ENCODE results near the gene SLMAP. TPM values are rescaled to one million over a fixed set of nuclear protein-coding genes. Genes with fewer than 3 reads are reported as not detected.
"Not testable (repeated sequence)": the region's sequence is repeated elsewhere in the genome, so short reads cannot be mapped to it uniquely, and the experiment has no call there.

Gene SLMAP
- total RNA-seq, 1 donor from 2014 or later = 29.2 TPM

DNA sequence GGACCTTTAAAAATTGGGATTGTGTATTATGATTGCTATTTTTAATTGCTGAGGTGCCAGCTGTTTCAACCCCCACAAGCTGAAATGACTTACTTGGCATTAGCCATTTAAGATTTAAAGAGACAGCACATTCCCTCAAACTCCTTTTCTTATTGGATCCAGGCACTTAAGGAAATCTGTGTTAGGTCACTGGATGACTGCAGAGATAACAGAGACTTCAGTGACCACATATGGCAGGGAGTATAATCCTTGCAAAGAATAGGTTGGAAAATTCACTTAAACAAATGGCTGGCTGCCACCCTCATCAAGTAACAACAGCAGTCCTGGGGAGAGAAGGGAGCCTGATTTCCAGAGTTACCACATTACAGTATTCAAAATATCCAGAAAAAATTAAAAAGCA, 66.6 kb downstream of the SLMAP start:
- no peak for ATAC-seq
- no peak for DNase-seq (ENCODE audit: low spot score)

DNA sequence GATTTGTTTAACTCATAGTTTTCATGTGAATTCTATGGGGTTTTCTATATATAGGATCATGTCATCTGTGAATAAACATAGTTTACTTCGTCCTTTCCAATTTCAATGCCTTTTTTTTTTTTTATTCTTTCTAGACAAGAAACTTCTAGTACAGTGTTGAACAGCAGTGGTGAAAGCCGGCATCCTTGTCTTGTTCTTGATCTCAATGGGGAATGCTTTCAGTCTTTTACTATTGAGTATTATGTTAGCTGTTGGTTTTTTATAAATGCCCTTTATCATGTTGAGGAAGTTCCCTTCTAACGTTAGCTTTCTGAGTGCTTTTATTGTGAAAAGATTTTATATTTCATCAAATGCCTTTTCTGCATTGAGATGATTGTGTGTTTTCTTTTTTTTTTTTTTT, 69.0 kb downstream of the SLMAP start:
- no peak for DNase-seq (ENCODE audit: low spot score)
- ATAC-seq = no peak

DNA sequence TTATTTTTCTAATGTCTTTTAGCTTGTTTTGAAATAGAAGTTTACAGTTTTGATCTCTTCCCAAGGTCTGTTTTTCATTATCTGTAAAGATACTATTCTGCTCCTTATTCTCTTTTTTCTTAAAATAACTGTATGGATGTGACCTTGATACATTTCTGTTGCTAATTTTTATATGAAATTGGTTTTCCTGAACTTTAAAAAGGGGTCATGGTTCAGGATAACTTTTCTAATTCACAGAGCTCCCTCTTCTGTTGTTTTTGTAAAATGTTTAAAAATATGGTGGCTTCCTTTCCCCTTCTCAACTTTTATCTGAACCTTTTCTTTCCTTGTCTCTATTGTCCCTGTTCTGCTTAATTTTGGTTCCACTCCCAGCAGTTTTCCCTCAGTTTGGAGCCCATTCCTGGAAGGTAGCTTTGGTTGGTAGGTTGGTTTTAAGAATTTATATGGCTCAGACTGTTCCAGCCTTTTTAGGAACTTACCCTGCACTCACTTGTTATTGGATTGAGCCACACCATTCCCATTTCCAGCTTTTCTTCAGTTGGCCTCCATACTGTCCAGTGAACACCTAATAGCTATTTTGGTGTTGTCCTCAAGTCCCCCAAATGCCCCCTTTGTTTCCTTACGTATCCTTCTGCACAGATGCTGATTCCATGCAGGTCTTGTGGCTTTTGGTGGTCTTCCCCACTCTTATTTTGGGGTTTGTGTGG, 70.3 kb downstream of the SLMAP start:
- DNase-seq (ENCODE audit: low spot score) (no peak), ATAC-seq (peak; percentile 52)

GRCh38 chr3:57826952-57827723, 71.0 kb downstream of the SLMAP start:
- no peak for DNase-seq (ENCODE audit: low spot score)

DNA sequence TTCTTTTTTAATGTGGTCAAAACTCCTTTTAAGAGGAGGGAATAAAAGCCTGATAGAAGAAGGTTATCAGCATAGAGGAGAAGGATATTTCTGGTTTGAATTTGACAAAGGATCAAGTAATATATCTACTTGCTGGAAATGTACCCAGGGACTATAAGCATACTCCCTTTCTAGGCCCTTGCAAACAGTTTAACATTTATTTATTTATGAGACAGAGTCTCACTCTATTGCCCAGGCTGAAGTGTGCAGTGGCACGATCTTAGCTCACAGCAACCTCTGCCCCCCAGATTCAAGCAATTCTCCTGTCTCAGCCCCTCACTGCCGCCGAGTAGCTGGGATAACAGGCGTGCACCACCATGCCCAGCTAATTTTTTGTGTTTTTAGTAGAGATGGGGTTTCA, 71.6 kb downstream of the SLMAP start:
- ATAC-seq = no peak
- no peak for DNase-seq (ENCODE audit: low spot score)

More at GRCh38 chr3:57826952-57827723, 71.0 kb downstream of the SLMAP start:
- ATAC-seq = peak; percentile 60

DNA sequence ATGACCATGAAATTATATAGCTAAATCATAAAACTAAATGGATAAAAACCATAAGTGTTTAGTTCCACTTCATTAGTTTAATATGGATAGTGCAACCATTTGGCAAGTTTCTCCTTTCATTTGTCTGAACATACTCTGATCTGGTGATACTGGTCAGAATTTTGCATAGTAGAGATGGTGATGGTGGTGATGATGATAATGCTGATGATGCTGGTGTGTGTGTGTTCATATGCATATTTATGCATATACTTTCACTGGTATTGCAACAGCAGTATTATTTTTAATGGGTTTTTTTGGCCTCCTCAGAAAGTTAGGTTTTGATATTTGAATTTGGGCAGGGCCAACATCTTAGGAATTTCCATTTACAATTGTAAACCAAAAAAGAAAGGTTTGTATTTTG, 76.4 kb downstream of the SLMAP start:
- DNase-seq (ENCODE audit: low spot score) (no peak), ATAC-seq (no peak)

- ATAC-seq (no peak), DNase-seq (ENCODE audit: low spot score) (no peak)
Measured at GRCh38 chr3:57832900-57833313, 76.8 kb downstream of the SLMAP start.

- ATAC-seq = peak; percentile 13
- no peak for DNase-seq (ENCODE audit: low spot score)
Measured at GRCh38 chr3:57833763-57834162, 77.7 kb downstream of the SLMAP start.

DNA sequence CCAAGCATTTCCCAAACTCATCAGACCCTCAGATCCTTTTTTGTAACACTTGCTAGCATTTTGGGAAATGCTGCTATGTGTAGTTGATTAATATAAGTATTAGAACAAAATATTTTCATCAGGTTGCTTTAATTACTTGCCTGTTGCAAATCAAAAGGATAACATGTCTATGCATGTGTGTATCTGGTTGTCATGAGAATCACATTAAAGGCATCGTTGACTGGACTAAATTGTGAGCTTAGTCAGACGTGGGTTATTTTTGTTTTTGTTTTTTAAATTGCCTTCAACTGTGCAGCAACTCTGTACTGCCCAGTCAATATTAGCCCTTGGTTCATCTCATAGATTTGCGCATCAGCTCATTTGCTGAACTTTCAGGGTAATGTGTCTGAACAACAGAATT, 81.6 kb downstream of the SLMAP start:
- no peak for DNase-seq (ENCODE audit: low spot score)
- ATAC-seq = no peak

DNA sequence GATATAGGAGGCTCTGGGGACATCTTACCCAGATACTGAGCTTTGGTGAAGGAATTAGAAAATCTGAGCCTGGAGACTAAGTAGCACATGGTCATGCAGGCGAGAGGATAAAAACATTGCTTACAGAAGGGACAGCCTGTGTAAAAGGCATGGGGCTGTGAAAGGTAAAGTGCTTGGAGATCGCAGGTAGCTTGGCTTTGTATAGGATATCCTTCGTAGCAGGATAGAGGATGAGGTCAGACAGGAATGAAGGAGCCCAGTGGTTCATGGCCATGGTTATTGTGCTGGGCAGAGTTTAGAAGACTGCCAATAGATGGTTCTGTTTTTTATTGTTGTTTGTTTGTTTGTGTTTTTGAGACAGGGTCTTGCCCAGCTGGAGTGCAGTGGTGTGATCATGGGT, 82.5 kb downstream of the SLMAP start:
- ATAC-seq = no peak
- DNase-seq (ENCODE audit: low spot score) = no peak

DNA sequence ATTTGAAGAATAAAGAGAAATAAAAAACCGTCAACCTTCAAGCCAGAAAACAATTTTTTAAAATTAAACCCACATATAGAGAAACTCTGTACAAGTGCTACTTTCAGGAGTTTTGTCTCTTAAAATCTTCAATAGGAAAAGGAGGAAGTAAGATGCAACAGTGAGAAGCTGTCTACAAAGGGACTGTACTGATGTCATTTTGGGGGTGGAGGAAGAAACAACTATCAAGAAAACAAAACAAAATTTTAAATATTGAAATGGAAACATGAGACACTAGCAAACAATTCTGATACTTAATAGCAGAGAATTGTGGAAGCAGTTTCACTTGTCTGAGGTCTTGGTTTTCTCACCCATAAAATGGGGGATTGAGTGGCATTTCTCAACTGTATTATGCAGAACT, 84.4 kb downstream of the SLMAP start:
- no peak for DNase-seq (ENCODE audit: low spot score)
- no peak for ATAC-seq

DNA sequence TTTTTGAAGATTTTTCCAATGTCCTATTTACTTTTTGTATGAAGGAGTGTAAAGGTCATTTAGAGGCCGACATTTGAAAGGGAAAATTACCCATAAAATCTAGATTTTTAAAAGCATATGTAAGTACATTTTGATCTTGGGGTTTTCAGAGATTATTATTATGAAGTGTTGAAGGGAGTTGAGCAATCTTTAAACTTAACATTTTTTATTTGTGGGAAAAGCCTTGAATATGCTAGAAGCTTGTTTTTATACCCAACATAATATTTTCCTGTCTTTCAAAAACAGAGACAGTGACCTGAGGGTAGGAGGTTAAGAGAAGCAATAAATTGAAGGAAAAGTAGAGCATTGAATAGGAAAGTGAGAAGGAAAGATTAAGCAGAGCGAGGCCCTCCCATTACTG, 85.7 kb downstream of the SLMAP start:
- no peak for ATAC-seq
- DNase-seq (ENCODE audit: low spot score) = no peak

DNA sequence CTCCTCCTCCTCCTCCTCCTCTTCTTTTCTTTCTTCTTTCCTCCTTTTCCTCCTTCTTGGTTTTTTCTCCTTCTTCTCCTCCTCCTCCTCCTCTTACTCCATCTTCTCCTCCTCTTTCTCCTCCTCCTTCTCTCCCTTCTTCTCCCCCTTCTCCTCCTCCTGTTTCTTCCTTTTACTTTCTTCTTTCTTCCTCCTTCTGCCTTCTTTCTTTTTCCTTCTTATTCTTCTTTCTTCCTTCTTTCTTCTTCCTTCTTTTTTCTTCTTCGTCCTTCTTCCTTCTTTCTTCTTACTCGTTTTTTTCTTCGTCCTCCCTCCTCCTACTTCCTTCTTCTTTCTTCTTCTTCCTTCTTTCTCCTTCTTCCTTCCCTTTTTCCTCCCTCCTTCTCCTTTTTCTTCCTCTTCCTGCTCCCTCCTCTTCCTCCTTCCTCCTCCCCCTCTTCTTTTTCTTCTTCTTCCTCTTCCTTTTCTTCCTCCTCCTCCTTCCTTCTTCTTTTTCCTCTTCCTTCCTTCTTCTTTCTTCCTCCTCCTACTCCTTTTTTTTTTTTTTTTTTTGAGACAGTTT, 92.1 kb downstream of the SLMAP start:
- DNase-seq (ENCODE audit: low spot score) (no peak), ATAC-seq (no peak)

DNA sequence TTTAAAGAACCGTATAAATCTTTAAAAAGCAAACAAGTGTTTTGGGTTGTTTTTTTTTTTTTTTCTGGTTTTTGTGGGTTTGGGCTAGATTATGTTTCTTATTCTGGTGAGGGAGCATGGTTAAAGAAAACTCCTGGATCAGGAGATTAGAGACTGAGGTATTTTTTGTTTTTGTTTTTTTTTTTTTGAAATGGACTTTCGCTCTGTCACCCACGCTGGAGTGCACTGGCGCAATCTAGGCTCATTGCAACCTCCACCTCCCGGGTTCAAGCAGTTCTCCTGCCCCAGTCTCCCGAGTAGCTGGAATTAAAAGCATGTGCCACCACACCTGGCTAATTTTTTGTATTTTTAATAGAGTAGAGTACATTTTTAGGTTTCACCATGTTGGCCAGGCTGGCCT, 95.2 kb downstream of the SLMAP start:
- DNase-seq (ENCODE audit: low spot score) (no peak), ATAC-seq (peak; percentile 68)

DNA sequence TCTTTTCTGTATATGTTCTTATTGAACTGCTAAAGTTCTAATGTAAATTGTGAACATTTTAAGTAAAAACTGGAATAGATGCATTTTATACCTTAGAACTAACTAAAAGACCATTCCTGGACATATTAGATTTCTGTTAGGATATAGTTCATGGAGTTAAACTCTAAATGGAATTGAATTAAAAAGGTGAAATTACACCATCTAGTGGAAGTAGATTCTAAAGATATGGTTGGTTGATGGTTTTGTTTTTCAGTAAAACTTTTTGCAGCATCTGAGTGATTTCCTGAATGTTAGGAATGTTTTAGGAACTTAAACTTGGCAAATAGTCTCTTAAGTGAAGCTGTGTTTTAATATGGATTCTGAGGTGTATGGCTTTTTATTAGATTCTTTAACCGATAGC, 96.8 kb downstream of the SLMAP start:
- no peak for DNase-seq (ENCODE audit: low spot score)

DNA sequence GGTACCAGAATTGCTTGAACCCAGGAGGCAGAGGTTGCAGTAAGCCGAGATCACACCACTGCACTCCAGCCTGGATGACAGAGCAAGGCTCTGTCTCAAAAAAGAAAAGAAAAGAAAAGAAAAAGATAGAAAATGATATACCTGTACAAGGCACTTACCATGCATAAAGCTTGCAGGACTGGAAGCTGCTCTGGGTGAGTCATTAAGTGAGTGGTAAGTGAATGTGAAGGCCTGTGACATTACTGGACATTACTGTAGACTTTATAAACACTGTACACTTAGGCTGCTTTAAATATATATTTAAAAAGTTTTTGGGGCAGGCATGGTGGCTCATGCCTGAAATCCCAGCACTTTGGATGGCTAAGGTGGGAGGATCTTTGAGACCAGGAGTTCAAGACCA, 99.2 kb downstream of the SLMAP start:
- no peak for DNase-seq (ENCODE audit: low spot score)
- ATAC-seq = no peak

More for the DNA sequence above, 96.8 kb downstream of the SLMAP start:
- peak; percentile 58 for ATAC-seq

GRCh38 chr3:57855943-57856342, 99.8 kb downstream of the SLMAP start:
- DNase-seq (ENCODE audit: low spot score) (no peak), ATAC-seq (no peak)

GRCh38 chr3:57856675-57857074, 100.6 kb downstream of the SLMAP start:
- DNase-seq (ENCODE audit: low spot score) = no peak
- ATAC-seq = no peak

GRCh38 chr3:57862894-57863293, 106.8 kb downstream of the SLMAP start:
- no peak for ATAC-seq
- no peak for DNase-seq (ENCODE audit: low spot score)

GRCh38 chr3:57863380-57863779, 107.3 kb downstream of the SLMAP start:
- no peak for ATAC-seq
- DNase-seq (ENCODE audit: low spot score) = no peak

DNA sequence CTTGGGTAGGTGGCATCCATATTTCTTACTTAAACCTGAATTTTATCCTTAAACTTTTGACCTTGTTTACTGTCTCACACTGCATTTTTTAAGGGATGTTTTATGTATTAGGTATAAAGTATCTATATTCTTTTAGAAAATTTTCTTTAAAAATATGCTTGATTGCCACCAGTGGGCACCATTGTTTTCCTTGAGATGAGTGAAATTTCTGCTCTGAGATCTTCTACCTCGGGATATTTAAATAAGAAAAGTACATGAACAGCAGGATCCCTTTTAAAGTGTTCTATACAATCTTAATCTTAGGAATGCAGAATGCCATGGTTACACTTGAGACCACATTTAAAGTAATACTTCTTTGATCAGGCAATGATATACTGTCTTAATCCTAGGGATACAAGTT, 108.7 kb downstream of the SLMAP start:
- DNase-seq (ENCODE audit: low spot score) (no peak), ATAC-seq (no peak)

GRCh38 chr3:57869110-57869509, 113.0 kb downstream of the SLMAP start:
- not testable (repeated sequence) for DNase-seq (ENCODE audit: low spot score); ATAC-seq

Measured in left lobe of liver (tissue), 2 donors.